GM19238 (cell line): ENCODE results near the gene SLC40A1.
"Not testable (repeated sequence)": the region's sequence is repeated elsewhere in the genome, so short reads cannot be mapped to it uniquely, and the experiment has no call there.

Source experiments
- DNase-seq: peaks from one replicate; pipeline ENCODE4 v3.0.0; 2011; ENCODE audit warnings: low spot score; ENCODE audit not compliant: insufficient read length

Gene SLC40A1, protein sequence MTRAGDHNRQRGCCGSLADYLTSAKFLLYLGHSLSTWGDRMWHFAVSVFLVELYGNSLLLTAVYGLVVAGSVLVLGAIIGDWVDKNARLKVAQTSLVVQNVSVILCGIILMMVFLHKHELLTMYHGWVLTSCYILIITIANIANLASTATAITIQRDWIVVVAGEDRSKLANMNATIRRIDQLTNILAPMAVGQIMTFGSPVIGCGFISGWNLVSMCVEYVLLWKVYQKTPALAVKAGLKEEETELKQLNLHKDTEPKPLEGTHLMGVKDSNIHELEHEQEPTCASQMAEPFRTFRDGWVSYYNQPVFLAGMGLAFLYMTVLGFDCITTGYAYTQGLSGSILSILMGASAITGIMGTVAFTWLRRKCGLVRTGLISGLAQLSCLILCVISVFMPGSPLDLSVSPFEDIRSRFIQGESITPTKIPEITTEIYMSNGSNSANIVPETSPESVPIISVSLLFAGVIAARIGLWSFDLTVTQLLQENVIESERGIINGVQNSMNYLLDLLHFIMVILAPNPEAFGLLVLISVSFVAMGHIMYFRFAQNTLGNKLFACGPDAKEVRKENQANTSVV

DNA sequence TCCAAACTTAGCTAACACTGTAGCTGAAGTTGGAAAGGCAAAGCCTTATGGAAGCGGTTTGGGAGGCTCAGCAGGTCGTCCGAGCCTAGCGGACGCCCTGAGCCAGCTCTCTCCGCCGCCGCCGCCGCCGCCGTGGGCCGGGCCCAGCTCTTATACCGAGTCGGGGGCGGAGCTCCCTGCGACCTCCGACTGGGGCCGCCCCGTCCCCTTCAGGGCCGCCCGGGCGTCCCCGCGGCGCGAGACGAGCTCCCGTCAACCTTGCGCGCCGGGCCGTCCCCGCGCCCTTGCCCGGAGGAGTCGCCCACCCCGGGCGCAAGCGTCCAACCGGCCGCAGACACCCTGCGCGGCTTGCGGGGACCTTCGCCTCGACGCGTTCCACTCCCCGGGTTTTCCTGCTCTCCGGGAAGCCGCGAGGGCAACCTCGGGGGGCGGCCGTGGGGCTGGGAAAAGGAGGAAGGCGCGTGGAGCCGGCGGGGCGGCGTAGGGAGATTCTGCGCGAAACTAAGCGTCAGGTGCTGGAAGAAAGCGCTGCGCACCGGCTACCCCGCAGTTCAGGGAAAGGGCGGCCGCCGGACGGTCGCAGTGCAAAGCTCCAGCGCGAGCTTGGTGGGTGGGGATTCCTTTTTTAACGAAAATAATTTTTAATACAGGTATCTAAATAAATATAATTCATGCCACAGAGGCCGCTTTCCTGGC is at the start of gene SLC40A1:
TSS of gene SLC40A1 (minus strand) at position 129 of the 696 bp plus-strand sequence. CDS start 326 bp downstream, outside the sequence.
- DNase-seq = peak; percentile 7

DNA sequence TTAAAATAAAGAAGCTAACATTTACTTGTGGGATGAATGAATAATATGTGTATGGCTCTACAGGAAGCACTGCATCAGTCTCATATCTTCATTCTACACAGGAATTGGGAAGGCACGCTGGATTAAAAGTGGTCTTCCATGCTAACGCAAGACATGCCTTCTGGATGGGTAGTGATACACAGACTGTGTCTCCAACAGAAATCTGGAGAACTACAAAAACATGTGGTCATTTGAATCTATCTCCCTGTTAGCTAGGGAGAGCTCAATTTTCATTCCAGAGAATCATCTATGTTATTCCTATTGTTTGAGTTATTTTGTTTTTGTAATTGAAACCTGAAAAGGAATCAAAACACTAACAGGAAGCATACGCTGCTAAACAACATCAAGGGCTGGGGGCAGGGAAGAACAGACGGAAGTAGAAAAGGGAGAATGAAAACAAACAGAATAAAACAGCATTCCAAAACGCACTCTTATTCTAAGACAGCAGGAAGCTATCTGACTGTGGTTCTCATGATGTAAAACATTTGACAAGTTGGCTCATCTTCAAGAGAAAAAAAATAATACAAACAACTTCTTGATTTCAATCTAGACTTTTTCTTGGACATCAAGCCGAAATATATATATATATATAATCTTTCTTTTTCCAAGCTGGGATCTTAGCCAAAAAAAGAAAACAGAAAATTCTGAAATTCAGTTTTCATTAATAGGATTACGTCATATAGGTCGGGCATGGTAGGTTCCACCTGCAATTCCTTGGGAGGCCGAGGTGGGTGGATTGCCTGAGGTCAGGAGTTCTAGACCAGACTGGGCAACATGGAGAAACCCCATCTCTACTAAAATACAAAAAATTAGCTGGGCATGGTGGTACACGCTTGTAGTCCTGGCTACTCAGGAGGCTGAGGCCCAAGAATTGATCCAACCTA is 49.2 kb upstream of the SLC40A1 start:
- DNase-seq = no peak

DNA sequence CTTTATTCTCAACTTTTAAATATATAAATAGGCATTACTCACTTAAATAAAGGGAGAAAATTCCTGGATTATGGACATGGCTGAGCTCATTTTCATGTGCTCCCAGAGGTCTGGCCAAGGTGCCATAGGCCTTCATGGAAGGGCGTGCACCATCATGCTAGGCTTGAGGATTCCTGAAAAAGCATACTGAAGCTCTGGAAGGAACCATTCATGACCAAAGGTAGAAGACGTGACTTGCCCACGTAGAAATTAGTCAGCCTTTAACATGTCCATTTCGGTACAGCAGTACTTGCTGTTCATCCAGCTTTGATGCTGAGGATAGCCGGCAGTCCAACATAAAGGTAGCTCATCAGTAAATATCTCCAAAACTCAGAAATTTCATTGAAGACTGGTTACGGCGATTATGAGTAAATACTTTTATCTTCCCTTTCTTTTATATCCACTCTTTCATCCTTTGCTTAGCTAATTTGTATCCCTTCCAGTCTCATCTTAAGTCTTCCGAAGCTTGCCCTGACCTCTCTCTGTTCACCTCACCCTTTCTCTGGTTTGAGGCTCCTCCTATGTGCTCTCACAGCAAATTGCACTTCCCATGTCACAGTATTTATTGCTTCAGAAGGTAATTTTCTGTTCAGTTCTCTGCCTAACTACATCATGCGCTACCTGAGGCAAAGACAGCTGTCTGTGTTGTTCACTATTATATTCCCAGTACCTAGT is 48.4 kb upstream of the SLC40A1 start:
- no peak for DNase-seq

DNA sequence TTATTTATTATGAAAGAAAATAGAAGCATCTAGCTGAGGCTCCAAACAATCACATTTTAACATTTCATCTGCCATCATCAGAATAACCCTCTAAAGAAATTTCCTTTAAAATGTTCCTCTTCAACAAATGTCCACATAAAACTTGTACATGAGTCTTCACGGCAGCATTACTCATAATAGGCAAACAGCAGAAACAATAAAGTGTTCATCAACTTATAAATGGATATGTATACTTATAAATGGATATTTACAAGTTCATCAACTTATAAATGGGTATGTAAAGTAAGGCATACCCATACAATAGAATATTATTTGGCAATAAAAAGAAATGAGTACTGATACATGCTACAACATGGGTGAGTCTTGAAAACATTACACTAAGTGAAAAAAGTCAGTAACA is 47.2 kb upstream of the SLC40A1 start:
- no peak for DNase-seq

DNA sequence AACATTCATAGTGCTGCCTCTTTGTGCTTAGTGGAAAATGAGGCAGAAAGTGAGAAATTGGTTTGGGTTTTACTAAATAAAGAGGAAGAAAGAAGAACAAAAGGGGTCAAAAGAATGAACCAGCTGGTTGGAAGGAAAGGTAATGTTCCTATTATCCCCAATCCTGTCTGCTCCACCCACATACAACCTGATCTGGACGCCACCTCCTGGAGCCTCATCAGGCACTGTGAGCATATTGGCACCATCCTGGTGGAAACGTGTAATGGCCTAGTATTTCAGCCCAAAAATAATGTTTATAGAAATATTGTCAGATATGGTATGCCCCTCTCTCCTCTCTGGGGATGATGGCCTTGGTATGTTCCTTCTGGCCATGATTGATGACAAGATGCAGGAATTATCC is 45.0 kb upstream of the SLC40A1 start:
- DNase-seq = no peak

DNA sequence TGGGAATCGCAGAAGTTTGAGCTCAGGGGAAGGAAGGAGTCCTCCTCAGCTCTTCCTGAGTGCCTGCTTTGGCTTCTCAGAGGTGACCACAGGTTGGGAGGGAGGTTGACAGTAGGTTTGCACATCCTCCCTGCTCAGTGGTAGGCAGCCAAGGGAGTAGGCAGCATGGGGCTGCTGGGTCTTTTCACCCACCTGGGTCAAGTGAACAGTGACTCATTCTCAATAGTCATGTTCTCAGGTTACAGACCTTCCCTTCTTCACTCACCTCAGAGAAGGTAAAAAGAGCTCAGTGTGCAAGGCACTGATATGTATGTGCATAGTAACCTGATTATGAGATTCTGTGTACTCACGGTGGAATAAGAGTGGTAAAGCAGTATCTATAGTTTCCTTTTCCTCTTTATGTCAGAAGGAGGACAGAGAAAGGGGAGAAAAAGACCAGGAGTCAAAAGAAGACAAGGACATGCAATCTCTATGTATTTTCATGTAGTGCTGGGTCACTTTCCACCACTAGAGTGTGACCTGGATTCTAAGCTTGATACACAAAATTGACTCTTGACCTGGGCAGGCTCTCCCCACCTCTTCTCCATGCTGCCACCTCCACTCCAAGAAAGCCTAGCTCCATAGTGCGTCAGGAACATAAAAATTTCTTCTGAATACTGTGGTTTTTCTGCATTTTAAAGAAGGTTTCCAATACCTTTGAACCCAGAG is 44.2 kb upstream of the SLC40A1 start:
- DNase-seq = no peak

DNA sequence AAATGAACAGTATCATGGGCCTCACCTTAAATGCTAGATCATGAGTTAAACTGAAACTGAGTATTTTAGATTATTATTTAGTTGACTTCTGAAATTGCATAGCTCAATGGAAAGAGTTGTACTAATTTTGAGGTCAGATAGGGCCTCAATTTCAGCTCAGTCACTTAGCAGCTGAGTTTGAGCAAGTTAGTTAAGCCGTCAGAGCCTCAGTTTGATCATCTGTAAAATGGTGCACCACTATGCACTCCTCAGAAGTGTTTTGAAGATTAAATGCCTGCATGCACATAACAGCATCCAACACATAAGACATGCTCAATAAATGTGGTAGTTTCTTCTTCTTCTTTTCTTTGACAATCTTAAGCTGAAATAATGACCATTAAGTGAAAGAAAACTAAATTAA is 42.5 kb upstream of the SLC40A1 start:
- DNase-seq = no peak

DNA sequence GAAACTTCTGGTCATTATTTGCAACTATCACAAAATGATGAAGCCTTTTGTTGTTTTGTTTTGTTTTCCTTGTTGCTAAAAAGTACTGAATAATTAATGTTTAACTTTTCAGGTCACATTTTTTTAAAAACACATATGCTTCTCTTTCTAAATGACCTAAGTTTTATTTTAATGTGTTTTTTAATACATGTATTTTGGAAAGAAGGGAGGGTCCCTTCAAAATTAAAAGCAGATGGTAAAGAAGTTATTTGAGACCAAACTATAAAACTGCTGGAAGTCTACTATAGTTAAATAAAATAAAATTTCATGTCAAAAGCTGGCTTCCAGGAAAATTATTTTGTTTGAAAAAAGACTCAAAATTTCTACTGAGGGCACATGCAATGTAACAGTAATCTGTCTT is 41.2 kb upstream of the SLC40A1 start:
- DNase-seq = no peak

DNA sequence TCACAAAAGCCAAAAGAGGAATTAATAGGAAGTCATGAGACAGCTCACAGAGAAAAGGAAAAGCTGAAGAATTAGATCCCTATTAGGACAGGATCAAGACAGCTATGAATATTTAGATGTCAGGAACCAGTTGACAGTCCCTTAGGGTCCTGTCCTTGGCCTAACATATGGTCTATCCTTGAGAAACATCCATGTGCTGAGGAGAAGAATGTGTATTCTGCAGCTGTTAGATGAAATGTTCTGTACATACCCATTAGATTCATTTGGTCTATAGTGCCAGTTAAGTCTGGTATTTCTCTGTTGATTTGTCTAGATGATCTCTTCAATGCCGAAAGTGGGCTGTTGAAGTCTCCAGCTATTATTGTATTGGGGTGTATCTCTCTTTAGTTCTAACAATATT is 37.6 kb upstream of the SLC40A1 start:
- no peak for DNase-seq

DNA sequence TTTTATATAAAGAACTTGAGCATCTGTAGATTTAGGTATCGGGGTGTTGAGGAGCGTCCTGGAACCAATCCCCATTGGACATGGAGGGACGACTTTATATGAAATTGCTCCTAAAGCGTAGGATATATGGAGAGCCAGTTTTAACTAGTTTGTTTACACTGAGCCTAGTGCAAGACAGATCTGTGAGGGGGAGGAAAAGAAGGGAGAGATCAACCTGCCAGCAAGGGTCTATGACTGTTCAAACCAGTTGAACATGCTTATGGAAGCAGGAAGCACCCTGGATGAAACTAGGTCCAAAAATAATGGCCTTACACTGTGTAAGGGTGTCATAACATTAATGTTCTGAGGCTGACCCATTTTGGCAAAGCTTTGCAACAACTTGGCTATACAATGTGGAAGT is 34.0 kb upstream of the SLC40A1 start:
- no peak for DNase-seq

DNA sequence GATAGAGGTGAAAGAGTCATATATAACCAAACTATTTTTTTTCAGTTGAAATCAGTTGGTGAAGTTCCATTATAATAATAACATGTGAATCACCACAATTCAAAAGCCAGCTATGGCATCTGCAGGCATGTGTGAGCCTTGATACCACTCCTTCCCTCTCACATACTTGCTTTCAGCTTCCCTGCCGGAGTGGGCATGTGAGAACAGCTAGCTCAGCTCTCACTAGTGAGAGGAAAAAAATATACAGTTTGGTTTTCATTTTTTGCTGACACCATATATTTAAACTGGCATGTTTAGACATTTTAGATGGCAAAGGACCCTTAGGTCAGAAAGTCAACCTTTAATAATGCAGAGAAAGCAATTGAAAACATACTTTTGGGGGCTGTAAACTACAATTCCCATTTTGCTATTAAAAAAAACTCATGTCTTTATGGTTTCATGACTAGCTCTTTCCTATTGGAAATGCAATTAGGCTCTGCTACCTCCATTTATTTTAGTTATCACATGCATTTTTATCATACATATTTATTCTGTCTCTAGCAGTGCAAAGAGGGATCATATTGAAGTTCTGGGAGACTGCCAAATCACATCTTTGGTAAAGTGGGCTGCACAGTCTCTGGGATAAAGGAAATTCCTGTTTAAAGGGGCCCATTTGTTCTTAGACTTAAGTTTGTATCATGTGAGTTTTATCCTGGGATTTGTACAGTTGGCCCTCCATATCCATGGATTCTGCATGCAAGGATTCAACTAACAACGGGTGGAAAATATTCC is 33.2 kb upstream of the SLC40A1 start:
- DNase-seq = no peak

DNA sequence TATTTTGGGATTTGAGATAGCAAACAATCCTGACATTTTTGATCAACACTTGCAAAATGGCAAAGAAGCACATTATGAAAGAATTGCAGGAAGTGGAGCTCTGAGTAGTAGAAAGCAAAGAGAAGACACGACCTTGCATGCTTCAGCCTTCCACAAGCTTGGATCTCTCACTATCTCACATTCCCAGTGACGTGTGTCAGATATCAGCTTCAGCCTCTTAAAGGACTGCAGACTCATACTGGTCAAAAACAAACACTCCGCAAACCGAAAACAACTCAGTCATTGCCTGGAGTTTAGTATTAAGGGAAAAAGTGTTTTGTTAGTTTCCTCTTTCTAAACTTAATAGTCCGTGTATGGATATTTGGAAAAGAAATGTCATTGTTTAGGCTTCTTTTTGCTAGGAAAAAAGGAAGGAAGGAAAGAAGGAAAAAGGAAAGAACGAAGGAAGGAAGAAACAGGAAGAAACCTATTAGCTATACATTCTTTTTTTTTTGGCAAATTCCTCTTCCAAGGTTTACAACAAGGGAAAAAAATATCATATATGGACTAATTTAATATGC is 32.6 kb upstream of the SLC40A1 start:
- DNase-seq = no peak

DNA sequence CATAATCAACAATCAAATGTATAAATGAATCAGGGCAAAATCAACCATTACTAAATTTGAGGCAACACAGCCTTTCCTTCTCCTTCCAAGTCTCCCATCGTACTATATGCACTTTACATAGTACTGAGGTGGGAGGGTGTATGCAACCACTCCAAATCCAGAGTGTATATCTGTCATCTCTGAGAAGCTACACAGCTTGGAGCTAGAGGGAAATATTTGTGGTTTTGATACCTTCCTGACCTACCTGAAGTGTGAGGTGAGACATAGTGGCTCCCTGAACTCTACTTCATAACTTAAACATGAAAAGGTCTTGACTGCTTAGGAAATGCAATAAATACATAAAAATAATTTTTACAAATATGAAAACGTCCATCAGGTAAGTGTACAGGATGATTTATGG is 30.1 kb upstream of the SLC40A1 start:
- DNase-seq = no peak

DNA sequence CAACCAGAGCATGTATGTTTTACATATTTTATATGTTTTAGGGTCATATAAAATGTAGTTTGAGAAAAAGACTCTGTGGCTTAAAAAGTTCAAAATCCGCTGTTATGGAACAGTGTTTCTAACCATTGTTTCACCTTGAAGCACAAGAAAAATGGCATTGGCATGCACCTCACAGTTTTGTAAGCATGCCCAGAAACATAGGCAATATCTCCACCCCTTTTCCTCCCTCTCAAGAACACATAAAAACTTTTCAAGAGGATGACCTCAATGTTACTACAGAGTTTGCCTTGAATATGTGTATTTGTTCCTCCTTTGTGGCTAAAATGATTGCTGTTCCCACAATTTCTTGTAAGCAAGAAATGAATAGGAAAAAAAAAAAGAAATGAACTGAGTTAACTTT is 29.3 kb upstream of the SLC40A1 start:
- no peak for DNase-seq

DNA sequence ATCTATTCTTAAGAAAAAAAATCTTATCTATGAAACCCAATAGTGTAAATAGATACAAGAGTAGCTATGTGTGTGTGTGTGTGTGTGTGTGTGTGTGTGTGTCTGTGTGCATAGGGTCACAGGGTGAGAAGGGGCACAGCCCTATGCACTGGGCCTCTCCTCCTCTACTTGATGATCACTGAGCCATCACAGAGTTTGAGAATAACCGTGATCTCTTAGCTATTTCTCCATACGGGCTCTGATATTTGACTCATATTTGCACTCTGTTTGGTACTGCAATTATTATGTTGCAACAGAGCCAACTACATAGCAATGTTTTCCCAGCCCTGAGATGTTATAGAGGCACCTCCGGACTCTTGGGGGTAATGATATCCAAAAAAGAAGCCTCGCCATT is 28.8 kb upstream of the SLC40A1 start:
- DNase-seq = no peak

DNA sequence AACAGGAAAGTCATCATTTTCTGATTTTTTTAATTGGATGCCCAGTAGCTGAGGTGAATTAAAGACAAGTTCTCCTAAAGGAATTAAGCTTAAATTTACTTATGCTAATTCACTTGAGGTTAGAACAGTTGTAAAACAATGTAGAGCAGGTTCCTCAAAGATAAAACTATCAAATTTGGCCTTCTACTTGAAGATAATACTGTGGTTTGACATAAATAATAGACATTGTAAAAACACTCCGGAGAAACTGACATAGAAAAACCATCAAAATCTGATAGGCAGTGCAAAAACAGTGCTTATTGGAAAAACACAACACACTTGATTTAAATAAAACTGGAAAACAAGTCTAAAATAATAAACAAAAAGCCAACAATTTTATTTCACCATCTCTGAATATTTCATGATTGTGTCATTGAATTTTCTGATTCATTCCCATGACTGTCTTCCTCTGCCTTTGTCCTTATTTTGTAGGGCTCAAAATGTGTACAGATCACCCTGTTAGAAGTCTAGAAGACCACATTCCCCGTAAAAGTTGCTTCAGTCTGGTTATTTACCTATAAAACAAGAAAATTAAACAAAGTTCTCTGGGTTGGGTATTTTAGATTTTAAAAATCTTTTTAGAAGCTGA is 28.3 kb upstream of the SLC40A1 start:
- DNase-seq = no peak

DNA sequence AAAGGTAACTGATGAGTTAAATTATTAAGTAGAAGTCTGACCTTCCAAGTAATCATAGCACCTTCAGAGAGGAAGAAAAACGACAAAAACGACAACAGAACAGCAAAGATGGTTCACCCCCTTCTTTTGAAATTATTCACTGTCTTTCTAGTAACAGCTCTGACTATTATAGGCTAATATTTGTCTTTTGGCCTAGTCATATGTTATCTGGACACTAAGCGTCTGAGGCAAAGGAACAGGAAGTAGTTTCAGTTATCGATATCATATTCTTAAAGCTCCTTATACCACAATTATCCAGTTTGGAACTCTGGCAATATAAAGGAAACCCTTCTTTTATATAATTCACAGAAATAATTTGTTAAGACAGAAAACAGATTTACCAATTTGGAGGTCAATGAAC is 27.6 kb upstream of the SLC40A1 start:
- no peak for DNase-seq

DNA sequence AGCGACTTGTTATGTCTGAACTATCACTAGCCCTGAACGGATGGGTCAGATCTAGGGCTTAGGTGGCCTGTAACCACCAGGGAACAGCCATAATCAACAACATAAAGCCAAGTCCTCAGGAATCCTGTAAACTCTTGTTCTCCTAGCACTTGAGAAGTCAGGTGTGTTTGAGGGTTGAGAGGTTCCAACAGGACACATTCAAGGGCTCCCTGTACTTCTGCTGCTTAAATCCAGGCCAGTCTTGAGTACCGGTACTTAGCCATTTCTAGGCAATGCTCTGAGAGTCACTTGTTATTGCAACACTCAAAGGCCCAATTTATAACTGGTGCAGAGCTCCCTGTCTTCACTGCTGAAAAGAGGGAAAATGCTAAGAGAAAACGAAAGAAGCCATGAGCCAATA is 21.6 kb upstream of the SLC40A1 start:
- no peak for DNase-seq

DNA sequence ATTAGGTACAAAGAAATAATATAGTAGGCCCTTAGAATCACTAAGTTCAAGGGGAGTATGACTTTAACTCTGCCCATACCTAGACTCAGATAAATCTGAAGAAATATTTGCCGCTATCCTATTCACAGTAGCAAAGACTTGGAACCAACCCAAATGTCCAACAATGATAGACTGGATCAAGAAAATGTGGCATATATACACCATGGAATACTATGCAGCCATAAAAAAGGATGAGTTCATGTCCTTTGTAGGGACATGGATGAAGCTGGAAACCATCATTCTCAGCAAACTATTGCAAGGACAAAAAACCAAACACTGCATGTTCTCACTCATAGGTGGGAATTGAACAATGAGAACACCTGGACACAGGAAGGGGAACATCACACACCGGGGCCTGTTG is 21.1 kb upstream of the SLC40A1 start:
- DNase-seq = not testable (repeated sequence)
